Activated CD4-positive, alpha-beta T cell treated with anti-CD3 and anti-CD28 coated beads, Interleukin-10, Interleukin-2, amounts not matched to agents 100 ng/mL and 50 ng/mL, durations not matched to agents 16 hours and 8 hours (primary cell): ENCODE measurements around the gene SMTN.
"Not testable (repeated sequence)": the region's sequence is repeated elsewhere in the genome, so short reads cannot be mapped to it uniquely, and the experiment has no call there.

Source experiments
- DNase-seq: peaks from one replicate; pipeline ENCODE4 v3.0.0-alpha.2; 2020

Gene SMTN

GRCh38 chr22:31091106-31091975 lies 10.2 kb downstream of the SMTN start:
- no peak for DNase-seq

DNA sequence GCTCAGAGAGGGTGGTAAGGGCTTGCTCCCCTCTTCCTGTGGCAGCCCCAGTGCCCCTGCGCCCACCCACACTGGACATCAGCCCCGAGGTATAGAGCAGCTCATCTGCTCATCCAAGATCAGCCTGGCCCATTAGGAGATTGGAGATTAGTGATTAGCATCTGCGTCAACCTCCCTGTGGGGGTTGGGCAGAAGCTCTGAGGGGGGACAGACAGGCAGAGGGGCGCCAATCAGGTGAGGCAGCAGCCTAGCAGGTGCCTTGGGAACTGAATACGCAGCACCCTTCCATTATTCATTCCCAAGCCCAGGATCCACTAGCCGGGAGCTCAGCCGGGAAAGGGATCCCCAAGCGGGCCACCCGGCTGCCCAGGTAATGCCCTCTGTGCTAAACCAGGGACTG lies 11.0 kb downstream of the SMTN start:
- DNase-seq: no peak

DNA sequence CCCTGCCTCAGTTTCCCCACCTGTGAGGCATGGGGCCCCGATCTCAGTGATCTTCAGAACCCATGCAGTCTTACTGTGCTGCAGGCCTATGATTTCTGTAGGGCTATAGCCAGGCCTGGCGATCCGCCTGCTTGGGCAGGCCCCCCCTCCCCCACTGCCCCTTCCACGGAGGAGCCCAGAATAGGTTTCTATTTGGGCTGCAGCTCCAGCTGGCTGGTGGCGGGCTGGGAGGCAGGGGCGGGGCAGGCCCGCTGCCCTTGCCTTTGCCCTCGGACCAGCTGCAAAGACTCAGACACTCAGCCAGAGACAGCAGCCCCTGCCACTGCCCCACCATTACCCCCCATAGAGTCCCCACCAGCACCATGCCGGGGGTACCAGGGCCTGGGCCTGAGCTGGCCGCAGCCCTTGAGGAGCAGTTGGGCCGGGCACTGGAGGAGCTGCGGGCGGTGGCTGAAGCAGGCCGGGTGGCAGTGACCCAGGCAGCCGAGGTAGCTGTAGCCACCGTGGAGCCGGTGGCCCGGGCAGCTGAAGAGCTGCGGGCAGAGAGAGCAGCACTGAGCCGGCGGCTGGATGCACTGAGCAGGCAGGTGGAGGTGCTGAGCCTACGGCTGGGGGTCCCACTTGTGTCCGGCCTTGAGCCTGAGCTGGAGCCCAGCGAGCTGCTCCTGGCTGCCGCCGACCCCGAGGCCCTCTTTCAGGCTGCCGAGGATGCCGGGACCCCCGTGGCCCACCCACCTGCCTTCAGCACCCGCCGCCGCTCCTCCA lies 12.2 kb downstream of the SMTN start:
- no peak for DNase-seq

GRCh38 chr22:31094021-31094551 lies 13.0 kb downstream of the SMTN start:
- DNase-seq: no peak

DNA sequence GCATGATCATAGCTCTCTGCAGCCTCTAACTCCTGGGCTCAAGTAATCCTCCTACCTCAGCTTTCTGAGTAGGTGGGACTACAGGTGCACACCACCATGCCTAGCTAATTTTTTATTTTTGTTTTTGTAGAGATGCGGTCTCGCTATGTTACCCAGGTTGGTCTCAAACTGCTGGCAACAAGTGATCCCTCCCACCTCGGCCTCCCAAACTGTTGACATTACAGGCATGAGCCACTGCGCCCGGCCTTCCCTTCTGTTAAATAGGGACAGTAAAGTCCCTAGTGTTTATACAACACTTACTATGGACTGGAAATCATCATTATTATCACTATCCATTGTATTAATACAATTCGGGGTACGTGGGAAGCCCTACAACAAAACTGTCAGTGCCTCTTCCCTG lies 13.6 kb downstream of the SMTN start:
- no peak for DNase-seq

GRCh38 chr22:31095637-31096249 lies 14.6 kb downstream of the SMTN start:
- DNase-seq: no peak

DNA sequence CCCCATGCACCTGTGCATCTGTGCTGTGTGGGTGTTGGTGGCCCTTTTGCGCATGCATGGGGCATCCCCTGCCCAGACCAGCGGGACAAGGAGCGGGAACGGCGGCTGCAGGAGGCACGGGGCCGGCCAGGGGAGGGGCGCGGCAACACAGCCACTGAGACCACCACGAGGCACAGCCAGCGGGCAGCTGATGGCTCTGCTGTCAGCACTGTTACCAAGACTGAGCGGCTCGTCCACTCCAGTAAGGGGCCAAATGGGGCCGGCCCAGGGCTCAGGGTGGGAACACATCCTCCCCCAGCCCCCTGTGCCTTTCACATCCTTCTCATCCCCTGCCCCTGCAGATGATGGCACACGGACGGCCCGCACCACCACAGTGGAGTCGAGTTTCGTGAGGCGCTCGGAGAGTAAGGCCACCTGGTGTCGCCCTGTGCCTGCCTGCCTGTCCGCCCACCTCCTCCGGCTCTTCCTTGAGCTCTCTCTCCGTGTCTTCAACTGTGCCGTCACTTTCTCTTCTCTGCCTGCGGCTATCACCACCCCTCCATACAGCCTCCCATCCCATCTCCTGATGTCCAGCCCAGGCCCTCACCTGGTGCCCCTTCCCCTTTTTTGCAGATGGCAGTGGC lies 15.7 kb downstream of the SMTN start:
- no peak for DNase-seq

DNA sequence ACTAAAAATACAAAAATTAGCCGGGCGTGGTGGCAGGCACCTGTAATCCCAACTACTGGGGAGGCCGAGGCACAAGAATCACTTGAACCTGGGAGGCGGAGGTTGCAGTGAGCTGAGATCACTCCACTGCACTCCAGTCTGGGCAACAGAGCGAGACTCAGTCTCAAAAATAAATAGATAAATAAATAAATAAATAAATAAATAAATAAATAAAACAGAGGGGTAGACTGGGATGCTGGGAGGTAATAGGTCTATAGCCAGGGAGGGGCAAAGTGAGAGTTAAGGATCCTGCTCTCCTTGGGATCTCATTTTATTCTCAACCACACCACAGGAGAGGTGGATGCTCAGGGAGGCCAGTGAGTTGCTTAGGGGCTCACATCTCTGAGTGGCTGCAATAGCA lies 16.4 kb downstream of the SMTN start:
- DNase-seq: not testable (repeated sequence)

DNA sequence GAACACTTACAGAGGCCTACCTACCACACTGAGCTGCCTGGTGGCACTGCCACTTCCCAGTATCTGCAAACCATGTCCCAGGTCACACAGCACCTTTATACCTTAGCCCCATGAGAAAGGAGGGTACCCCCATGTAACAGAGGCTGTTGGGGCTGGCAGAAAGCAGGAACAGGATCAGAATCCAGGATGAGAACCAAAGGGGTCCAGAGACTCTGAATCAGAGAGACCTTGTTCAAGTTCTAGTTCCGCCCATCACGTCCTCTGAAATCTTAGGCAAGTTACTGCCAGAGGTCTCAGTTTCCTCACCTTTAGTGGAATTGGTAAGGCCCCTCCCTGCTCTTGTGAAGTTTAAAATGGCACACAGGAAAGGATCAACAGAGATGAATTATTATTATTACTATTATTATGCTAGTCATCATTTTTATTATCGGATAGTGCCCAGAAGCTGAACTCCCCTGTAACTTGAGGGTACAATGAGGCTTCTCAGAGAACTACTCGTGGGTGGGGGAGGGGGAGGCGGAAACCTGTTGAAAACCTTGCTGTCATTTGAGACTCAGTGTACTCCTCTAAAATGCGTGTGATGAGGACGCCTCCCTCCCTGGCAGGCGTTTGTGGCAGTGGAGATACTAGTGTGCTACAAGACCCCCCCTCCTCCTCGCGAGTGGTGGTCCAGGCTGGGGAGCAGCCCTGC lies 17.0 kb downstream of the SMTN start:
- no peak for DNase-seq

DNA sequence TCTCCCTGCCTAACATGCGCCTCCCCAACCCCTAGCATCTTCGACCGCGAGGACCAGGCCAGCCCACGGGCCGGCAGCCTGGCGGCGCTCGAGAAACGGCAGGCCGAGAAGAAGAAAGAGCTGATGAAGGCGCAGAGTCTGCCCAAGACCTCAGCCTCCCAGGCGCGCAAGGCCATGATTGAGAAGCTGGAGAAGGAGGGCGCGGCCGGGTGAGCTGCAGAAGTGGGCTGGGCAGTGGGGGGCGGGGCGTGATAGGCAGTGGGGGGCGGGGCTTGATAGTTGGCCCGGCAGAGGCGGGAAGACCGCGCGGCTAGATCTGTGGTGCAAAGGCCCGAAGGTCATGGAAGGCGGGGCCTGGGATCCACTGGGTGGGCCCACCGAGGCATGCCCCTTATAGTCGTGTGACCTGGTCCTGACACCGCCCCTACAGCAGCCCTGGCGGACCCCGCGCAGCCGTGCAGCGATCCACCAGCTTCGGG lies 17.6 kb downstream of the SMTN start:
- no peak for DNase-seq

DNA sequence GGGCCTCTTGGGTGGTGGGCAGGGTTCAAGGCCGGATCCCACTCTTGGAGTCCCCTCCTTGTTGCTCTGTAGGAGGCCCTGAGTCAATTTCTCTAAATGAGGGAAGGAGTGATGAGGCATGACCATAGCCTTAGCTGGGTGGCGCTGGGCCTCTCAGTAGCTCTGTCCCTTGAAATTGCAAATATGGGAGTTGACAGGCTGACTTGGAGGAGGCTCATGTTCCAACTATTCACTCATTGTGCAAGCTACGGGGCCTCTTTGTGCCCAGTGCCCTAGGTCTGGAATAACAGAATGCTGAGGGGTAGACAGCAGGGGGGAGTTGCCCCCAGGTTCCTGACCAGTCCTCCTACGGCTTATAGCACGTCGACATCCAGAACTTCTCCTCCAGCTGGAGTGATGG lies 18.3 kb downstream of the SMTN start:
- no peak for DNase-seq

DNA sequence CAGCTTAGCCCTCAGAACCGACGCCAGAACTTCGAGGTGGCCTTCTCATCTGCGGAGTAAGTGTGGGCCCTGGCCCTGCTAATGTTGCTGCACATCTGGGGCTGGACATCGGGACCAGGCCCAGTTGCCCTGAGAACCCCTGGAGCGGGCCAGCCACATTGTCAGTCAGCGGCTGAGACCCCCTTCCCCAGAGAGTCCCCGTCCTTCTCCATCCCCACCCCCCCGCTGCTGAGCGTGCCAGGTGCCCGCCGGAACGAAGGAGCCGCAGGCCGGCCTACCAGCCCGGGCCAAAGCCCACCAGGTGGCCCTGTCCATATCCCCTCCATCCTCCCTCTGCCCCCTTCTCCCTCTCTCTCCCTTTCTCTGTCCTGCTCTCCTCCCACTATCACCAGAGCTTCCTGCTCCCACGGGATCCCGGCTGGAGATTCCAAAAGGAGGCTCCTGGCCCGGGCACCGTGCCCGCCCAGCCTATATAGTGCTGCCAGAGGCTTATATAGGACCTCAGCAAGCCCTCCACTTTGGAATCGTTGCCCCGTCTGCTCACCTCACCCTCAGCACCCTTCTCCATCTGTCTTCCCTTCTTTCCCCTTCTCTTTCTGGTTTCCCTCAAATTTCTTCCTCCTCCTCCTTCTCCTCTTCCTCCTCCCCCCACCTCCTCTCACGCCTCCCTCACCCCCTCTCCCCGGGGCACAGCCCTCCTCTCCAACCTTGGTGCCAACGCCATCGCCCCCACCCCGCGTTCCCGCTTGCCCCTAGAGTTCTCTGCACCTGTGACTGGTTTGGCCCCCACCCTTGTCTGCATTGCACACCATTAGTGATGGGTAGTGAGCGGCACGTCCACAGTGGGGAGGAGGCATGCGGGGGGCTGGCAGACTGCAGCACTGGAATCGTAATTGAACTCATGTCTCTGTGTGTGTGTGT lies 19.0 kb downstream of the SMTN start:
- no peak for DNase-seq

GRCh38 chr22:31100762-31101525 lies 19.8 kb downstream of the SMTN start:
- no peak for DNase-seq

DNA sequence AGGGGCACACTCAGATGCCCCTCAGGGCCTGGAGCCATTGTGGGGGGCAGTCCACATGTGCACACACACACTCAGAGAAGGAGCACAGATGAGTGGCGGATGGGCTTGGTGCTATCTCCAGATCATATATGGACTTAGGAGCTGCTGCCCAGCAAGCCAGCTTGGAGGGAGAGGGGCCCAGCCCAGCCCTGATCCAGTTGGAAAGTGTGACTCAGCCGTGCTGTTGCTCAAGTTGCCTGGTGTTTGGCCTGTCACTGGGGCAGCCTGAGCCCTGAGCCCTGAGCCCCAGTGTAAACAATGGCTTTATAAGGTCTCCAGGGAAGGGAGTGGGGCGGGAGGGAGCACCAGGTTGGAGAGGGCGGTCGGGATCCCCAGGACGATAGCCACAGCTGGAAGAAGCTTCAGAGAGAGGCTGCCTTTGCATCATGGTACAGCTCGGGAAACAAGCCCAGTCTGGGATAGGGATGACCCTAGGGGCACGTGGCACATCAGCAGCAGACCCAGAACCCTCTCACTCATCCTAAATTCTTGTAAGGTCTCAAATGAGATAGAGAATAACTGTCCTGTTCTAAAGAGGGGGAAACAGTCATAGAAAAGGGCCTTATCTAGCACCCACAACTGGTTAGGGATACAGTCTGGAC lies 21.4 kb downstream of the SMTN start:
- DNase-seq: no peak

DNA sequence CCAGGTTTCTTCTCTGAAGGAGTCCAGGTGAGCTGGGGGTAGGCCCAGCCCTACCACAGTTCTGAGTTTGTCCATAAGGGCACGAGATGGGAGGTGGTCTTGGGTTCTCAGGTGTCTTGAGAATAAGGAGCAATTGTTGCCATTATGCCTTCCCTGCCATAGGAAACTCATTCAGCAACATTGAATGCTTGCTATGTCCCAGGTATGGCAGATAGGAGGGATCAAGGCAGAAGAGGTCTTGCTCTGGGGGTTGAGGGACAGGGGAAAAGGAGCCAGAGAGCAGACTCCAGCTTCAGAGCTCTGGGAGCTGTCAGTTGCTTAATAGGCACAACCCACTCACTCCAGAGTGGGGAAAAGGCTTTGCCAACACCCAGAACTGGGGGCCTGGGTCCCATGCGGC lies 22.0 kb downstream of the SMTN start:
- DNase-seq: no peak

DNA sequence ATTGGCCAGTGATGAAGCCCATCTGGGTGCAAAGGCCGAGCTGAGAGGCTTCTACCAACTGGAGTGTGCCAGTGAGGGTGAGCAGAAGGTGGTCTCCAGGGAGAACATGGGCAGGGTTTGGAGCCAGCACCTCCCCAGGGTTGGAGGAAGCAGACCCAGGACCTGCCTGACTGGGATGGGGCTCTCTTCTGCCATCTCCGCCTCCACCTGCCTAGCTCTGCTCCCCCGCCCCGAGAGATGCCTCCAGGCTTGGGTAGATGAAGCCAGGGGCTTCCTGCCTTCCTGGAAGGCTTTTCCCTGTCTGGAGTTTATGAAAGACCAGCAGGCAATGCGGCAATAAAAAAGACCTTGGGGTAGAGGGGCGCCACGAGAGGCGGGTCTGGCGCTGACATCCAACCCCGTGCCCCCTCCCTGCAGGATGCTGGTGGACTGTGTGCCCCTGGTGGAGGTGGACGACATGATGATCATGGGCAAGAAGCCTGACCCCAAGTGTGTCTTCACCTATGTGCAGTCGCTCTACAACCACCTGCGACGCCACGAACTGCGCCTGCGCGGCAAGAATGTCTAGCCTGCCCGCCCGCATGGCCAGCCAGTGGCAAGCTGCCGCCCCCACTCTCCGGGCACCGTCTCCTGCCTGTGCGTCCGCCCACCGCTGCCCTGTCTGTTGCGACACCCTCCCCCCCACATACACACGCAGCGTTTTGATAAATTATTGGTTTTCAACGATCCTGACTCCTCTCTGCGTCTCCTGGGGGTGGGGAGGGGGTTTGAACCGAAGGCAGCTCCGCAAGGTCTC lies 23.0 kb downstream of the SMTN start:
- no peak for DNase-seq

- DNase-seq: no peak
These were observed 23.8 kb downstream of the SMTN start for GRCh38 chr22:31104869-31105268.

DNA sequence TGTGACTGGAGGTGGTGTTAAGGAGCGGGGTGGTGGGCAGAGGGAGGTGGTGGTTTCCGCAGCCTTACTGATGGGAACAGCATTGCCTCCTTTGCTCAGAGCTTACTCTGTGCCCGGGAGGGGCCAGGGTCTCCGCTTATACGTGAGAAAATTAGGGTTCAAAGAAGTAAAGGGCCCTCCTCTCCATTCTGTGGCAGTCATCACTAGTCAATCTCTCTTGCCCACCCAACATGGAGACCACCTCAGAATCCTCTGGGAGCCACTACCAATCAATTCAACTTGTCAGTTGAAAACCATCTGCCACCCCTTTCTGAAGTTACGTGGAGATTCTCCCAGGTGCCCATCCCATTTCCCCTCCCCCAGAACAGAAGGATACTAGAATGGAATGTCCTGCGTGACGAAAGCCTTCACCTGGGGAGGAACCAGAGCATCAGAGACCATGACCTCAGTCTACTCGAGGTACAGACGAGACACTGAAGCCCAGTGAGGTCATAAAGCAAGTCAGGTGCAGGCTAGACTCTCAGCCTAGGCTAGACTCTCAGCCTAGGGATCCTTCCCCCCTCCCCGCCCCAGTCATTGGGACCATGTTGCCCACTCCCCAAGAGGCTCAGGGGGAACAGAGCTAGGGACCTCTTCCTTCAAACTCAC lies 24.3 kb downstream of the SMTN start:
- no peak for DNase-seq
